Keratinocyte (primary cell): Measurements from ENCODE around the gene ABHD15. TPM values are rescaled to one million over a fixed set of nuclear protein-coding genes. Genes with fewer than 3 reads are reported as not detected.

Experiments used
- DNase-seq: peaks from one replicate; pipeline ENCODE4 v3.0.0-alpha.2; 2011; ENCODE audit warnings: low read depth, missing footprints, low spot score
- FAIRE-seq: peaks from 2 replicates; lab custom pipeline; 2011; peaks lifted over from hg19 to GRCh38; lab: Jason Lieb, UNC
- H2AFZ ChIP-seq: 2 replicates; pipeline ENCODE4 v1.6.0; 2012; ENCODE audit warnings: low read length, control low read depth, inconsistent platforms; ENCODE audit not compliant: control insufficient read depth
- H3K27ac ChIP-seq: 2 replicates; pipeline ENCODE4 v1.5.1; 2011; ENCODE audit warnings: low read length; ENCODE audit not compliant: control insufficient read depth, insufficient read depth
- H3K27me3 ChIP-seq: 3 replicates; pipeline ENCODE4 v1.6.0; 2011; ENCODE audit warnings: low read length; ENCODE audit not compliant: control insufficient read depth, insufficient read depth; ENCODE audit errors: extremely low read depth
- H3K36me3 ChIP-seq, 2 experiments: 2 replicates in 1 of 2; 3 replicates in 1 of 2; pipeline ENCODE4 v1.5.1; 2011; ENCODE audit warnings: low read length in 2 of 2, mild to moderate bottlenecking in 1 of 2; ENCODE audit not compliant: control insufficient read depth in 2 of 2, insufficient read depth in 2 of 2; ENCODE audit errors: extremely low read depth in 1 of 2
- H3K4me1 ChIP-seq: 3 replicates; pipeline ENCODE4 v1.5.1; 2011; ENCODE audit warnings: low read length; ENCODE audit not compliant: control insufficient read depth, insufficient read depth; ENCODE audit errors: extremely low read depth
- H3K4me2 ChIP-seq: 3 replicates; pipeline ENCODE4 v1.6.0; 2011; ENCODE audit warnings: low read depth, low read length; ENCODE audit not compliant: control insufficient read depth, insufficient read depth; ENCODE audit errors: extremely low read depth
- H3K4me3 ChIP-seq, 3 experiments: fragments of 200-600 bp in 1 of 3; sonication (generic) in 1 of 3; 2 replicates in 2 of 3; 3 replicates in 1 of 3; pipeline ENCODE4 v1.5.1; 2011 to 2016; ENCODE audit warnings: low read length in 3 of 3, mild to moderate bottlenecking in 3 of 3, control low read depth in 2 of 3, inconsistent platforms in 1 of 3, low read depth in 1 of 3, mixed read lengths in 1 of 3, mixed run types in 1 of 3, moderate library complexity in 1 of 3; ENCODE audit not compliant: control insufficient read depth in 2 of 3, insufficient read depth in 2 of 3; ENCODE audit errors: extremely low read depth in 1 of 3
- H3K79me2 ChIP-seq: 2 replicates; pipeline ENCODE4 v1.6.0; 2012; ENCODE audit warnings: low read length; ENCODE audit not compliant: control insufficient read depth, insufficient read depth
- H3K9ac ChIP-seq: 3 replicates; pipeline ENCODE4 v1.6.0; 2011; ENCODE audit warnings: low read length; ENCODE audit not compliant: control insufficient read depth, insufficient read depth; ENCODE audit errors: extremely low read depth
- H3K9me1 ChIP-seq: 3 replicates; pipeline ENCODE4 v1.6.0; 2011; ENCODE audit warnings: low read length; ENCODE audit not compliant: control insufficient read depth, insufficient read depth; ENCODE audit errors: extremely low read depth
- H3K9me3 ChIP-seq: 2 replicates; pipeline ENCODE4 v1.5.1; 2012; ENCODE audit warnings: low read depth, low read length; ENCODE audit not compliant: control insufficient read depth
- H4K20me1 ChIP-seq: 3 replicates; pipeline ENCODE4 v1.6.0; 2011; ENCODE audit warnings: low read length; ENCODE audit not compliant: control insufficient read depth, insufficient read depth; ENCODE audit errors: extremely low read depth
- CTCF ChIP-seq, 3 experiments: IDR thresholded peaks in 1 of 3; conservative IDR thresholded peaks in 1 of 3; optimal IDR thresholded peaks in 1 of 3; 2 replicates in 2 of 3; 3 replicates in 1 of 3; pipeline versions ENCODE3 to v1.5.1; 2011; ENCODE audit warnings: low read length in 3 of 3, mild to moderate bottlenecking in 3 of 3, moderate library complexity in 2 of 3, control low read depth in 1 of 3, inconsistent platforms in 1 of 3; ENCODE audit not compliant: insufficient read depth in 2 of 3; ENCODE audit errors: extremely low read depth in 1 of 3
- EZH2 ChIP-seq: IDR thresholded peaks from one replicate; pipeline ENCODE4 v1.6.1; 2012; ENCODE audit warnings: inconsistent platforms, mild to moderate bottlenecking, low read length, moderate library complexity
- dilution Hi-C: fragments of 300-500 bp; cut with MboI; formaldehyde crosslinking; loops from one replicate; pipeline ENCODE4 v1.7.0; 2020; ENCODE audit warnings: low sequenced_read_pairs; ENCODE audit not compliant: extremely low pct_ligation_motif_present
- polyA plus RNA-seq, 5 experiments: library from polyadenylated mRNA; depleted of rRNA in 3 of 5; stranded (reverse) in 3 of 5; stranded (forward) in 1 of 5; unstranded in 1 of 5; fragments of >200 nt; gene quantifications; 1 replicate in 1 of 5; 2 replicates in 3 of 5; 3 replicates in 1 of 5; pipeline versions ENCODE4 v1.2.1 to v1.2.3, GENCODE V29; 2011 to 2012; ENCODE audit warnings: missing spikeins in 2 of 5, low read depth in 1 of 5, low replicate concordance in 1 of 5

The ABHD15 gene
- polyA plus RNA-seq, 1 donor (not counting 4 experiments of a cell fraction or from before 2014, with no cell fraction given): 6.2 TPM

GRCh38 chr17:29546085-29546484, 20.8 kb downstream of the ABHD15 start:
- Histone ChIP-seq H3K27me3 (no peaks in the 10 kb centered on the region), H3K4me3 (no peak overlapping the region), H3K4me2 (no peak overlapping the region), H3K27ac (no peak overlapping the region), H2AFZ (no peak overlapping the region), H3K9me1 (no peaks in the 10 kb centered on the region), H4K20me1 (no peaks in the 10 kb centered on the region), H3K79me2 (no peaks in the 10 kb centered on the region), H3K36me3 (peaks cover 6 to 18% of the 10 kb centered on the region in 2 experiments), H3K9ac (no peak overlapping the region), H3K9me3 (no peaks in the 10 kb centered on the region), H3K4me1 (no peaks in the 10 kb centered on the region)
- DNase-seq (no peak), FAIRE-seq (no peak)
- TF ChIP-seq EZH2 (no peak), CTCF (optimal IDR thresholded peaks at IDR 0.05 in 1 of 3, IDR thresholded peaks at IDR 0.05 in 1 of 3, conservative IDR thresholded peaks at IDR 0.05 in 1 of 3; ENCODE audit: extremely low read depth in 1 of 3, insufficient read depth in 2 of 3, low read length in 3 of 3) (no peak)
- dilution Hi-C loops: no loop called here

GRCh38 chr17:29544066-29544465, 22.8 kb downstream of the ABHD15 start:
- FAIRE-seq (no peak), DNase-seq (no peak)
- Histone ChIP-seq H3K79me2 (no peaks in the 10 kb centered on the region), H3K4me3 (no peak overlapping the region), H4K20me1 (no peaks in the 10 kb centered on the region), H3K9ac (no peak overlapping the region), H3K27ac (no peak overlapping the region), H3K4me1 (no peaks in the 10 kb centered on the region), H3K36me3 (peaks cover 7 to 18% of the 10 kb centered on the region in 2 experiments), H3K9me1 (no peaks in the 10 kb centered on the region), H2AFZ (no peak overlapping the region), H3K9me3 (no peaks in the 10 kb centered on the region), H3K4me2 (no peak overlapping the region), H3K27me3 (no peaks in the 10 kb centered on the region)
- TF ChIP-seq EZH2: no peak
- no peak for TF ChIP-seq CTCF (optimal IDR thresholded peaks at IDR 0.05 in 1 of 3, IDR thresholded peaks at IDR 0.05 in 1 of 3, conservative IDR thresholded peaks at IDR 0.05 in 1 of 3; ENCODE audit: extremely low read depth in 1 of 3, insufficient read depth in 2 of 3, low read length in 3 of 3)
- dilution Hi-C loops: no loop called here
